Keratinocyte (primary cell): ENCODE measurements around the gene BOD1L1. TPM values are rescaled to one million over a fixed set of nuclear protein-coding genes. Genes with fewer than 3 reads are reported as not detected.

Experiments used
- DNase-seq: peaks from one replicate; pipeline ENCODE4 v3.0.0-alpha.2; 2011; ENCODE audit warnings: low read depth, missing footprints, low spot score
- FAIRE-seq: peaks from 2 replicates; lab custom pipeline; 2011; peaks lifted over from hg19 to GRCh38; lab: Jason Lieb, UNC
- H2AFZ ChIP-seq: 2 replicates; pipeline ENCODE4 v1.6.0; 2012; ENCODE audit warnings: low read length, control low read depth, inconsistent platforms; ENCODE audit not compliant: control insufficient read depth
- H3K27ac ChIP-seq: 2 replicates; pipeline ENCODE4 v1.5.1; 2011; ENCODE audit warnings: low read length; ENCODE audit not compliant: control insufficient read depth, insufficient read depth
- H3K27me3 ChIP-seq: 3 replicates; pipeline ENCODE4 v1.6.0; 2011; ENCODE audit warnings: low read length; ENCODE audit not compliant: control insufficient read depth, insufficient read depth; ENCODE audit errors: extremely low read depth
- H3K36me3 ChIP-seq, 2 experiments: 2 replicates in 1 of 2; 3 replicates in 1 of 2; pipeline ENCODE4 v1.5.1; 2011; ENCODE audit warnings: low read length in 2 of 2, mild to moderate bottlenecking in 1 of 2; ENCODE audit not compliant: control insufficient read depth in 2 of 2, insufficient read depth in 2 of 2; ENCODE audit errors: extremely low read depth in 1 of 2
- H3K4me1 ChIP-seq: 3 replicates; pipeline ENCODE4 v1.5.1; 2011; ENCODE audit warnings: low read length; ENCODE audit not compliant: control insufficient read depth, insufficient read depth; ENCODE audit errors: extremely low read depth
- H3K4me2 ChIP-seq: 3 replicates; pipeline ENCODE4 v1.6.0; 2011; ENCODE audit warnings: low read depth, low read length; ENCODE audit not compliant: control insufficient read depth, insufficient read depth; ENCODE audit errors: extremely low read depth
- H3K4me3 ChIP-seq, 3 experiments: fragments of 200-600 bp in 1 of 3; sonication (generic) in 1 of 3; 2 replicates in 2 of 3; 3 replicates in 1 of 3; pipeline ENCODE4 v1.5.1; 2011 to 2016; ENCODE audit warnings: low read length in 3 of 3, mild to moderate bottlenecking in 3 of 3, control low read depth in 2 of 3, inconsistent platforms in 1 of 3, low read depth in 1 of 3, mixed read lengths in 1 of 3, mixed run types in 1 of 3, moderate library complexity in 1 of 3; ENCODE audit not compliant: control insufficient read depth in 2 of 3, insufficient read depth in 2 of 3; ENCODE audit errors: extremely low read depth in 1 of 3
- H3K79me2 ChIP-seq: 2 replicates; pipeline ENCODE4 v1.6.0; 2012; ENCODE audit warnings: low read length; ENCODE audit not compliant: control insufficient read depth, insufficient read depth
- H3K9ac ChIP-seq: 3 replicates; pipeline ENCODE4 v1.6.0; 2011; ENCODE audit warnings: low read length; ENCODE audit not compliant: control insufficient read depth, insufficient read depth; ENCODE audit errors: extremely low read depth
- H3K9me1 ChIP-seq: 3 replicates; pipeline ENCODE4 v1.6.0; 2011; ENCODE audit warnings: low read length; ENCODE audit not compliant: control insufficient read depth, insufficient read depth; ENCODE audit errors: extremely low read depth
- H3K9me3 ChIP-seq: 2 replicates; pipeline ENCODE4 v1.5.1; 2012; ENCODE audit warnings: low read depth, low read length; ENCODE audit not compliant: control insufficient read depth
- H4K20me1 ChIP-seq: 3 replicates; pipeline ENCODE4 v1.6.0; 2011; ENCODE audit warnings: low read length; ENCODE audit not compliant: control insufficient read depth, insufficient read depth; ENCODE audit errors: extremely low read depth
- EZH2 ChIP-seq: IDR thresholded peaks from one replicate; pipeline ENCODE4 v1.6.1; 2012; ENCODE audit warnings: inconsistent platforms, mild to moderate bottlenecking, low read length, moderate library complexity
- dilution Hi-C: fragments of 300-500 bp; cut with MboI; formaldehyde crosslinking; loops from one replicate; pipeline ENCODE4 v1.7.0; 2020; ENCODE audit warnings: low sequenced_read_pairs; ENCODE audit not compliant: extremely low pct_ligation_motif_present
- polyA plus RNA-seq, 5 experiments: library from polyadenylated mRNA; depleted of rRNA in 3 of 5; stranded (reverse) in 3 of 5; stranded (forward) in 1 of 5; unstranded in 1 of 5; fragments of >200 nt; gene quantifications; 1 replicate in 1 of 5; 2 replicates in 3 of 5; 3 replicates in 1 of 5; pipeline versions ENCODE4 v1.2.1 to v1.2.3, GENCODE V29; 2011 to 2012; ENCODE audit warnings: missing spikeins in 2 of 5, low read depth in 1 of 5, low replicate concordance in 1 of 5
- TF ChIP-seq, protein P1 (sequence below), 3 experiments: IDR thresholded peaks in 1 of 3; conservative IDR thresholded peaks in 1 of 3; optimal IDR thresholded peaks in 1 of 3; 2 replicates in 2 of 3; 3 replicates in 1 of 3; pipeline versions ENCODE3 to v1.5.1; 2011; ENCODE audit warnings: low read length in 3 of 3, mild to moderate bottlenecking in 3 of 3, moderate library complexity in 2 of 3, control low read depth in 1 of 3, inconsistent platforms in 1 of 3; ENCODE audit not compliant: insufficient read depth in 2 of 3; ENCODE audit errors: extremely low read depth in 1 of 3

The BOD1L1 gene
- polyA plus RNA-seq, 1 donor (not counting 4 experiments of a cell fraction or from before 2014, with no cell fraction given), result 20.6 TPM

- Histone ChIP-seq H3K9me3 (no peaks in the 10 kb centered on the region), H3K9me1 (no peaks in the 10 kb centered on the region), H3K27ac (no peak overlapping the region), H3K4me1 (peaks cover 7% of the 10 kb centered on the region), H3K79me2 (no peaks in the 10 kb centered on the region), H3K27me3 (no peaks in the 10 kb centered on the region), H2AFZ (no peak overlapping the region), H3K4me2 (peak overlapping the region; percentile 91), H3K4me3 (peak overlapping the region in 1 of 3 experiments; percentile 78), H3K36me3 (no peaks in the 10 kb centered on the region), H3K9ac (no peak overlapping the region), H4K20me1 (no peaks in the 10 kb centered on the region)
- DNase-seq, result no peak
- TF ChIP-seq EZH2, result no peak
- TF ChIP-seq, protein P1, sequence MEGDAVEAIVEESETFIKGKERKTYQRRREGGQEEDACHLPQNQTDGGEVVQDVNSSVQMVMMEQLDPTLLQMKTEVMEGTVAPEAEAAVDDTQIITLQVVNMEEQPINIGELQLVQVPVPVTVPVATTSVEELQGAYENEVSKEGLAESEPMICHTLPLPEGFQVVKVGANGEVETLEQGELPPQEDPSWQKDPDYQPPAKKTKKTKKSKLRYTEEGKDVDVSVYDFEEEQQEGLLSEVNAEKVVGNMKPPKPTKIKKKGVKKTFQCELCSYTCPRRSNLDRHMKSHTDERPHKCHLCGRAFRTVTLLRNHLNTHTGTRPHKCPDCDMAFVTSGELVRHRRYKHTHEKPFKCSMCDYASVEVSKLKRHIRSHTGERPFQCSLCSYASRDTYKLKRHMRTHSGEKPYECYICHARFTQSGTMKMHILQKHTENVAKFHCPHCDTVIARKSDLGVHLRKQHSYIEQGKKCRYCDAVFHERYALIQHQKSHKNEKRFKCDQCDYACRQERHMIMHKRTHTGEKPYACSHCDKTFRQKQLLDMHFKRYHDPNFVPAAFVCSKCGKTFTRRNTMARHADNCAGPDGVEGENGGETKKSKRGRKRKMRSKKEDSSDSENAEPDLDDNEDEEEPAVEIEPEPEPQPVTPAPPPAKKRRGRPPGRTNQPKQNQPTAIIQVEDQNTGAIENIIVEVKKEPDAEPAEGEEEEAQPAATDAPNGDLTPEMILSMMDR (optimal IDR thresholded peaks at IDR 0.05 in 1 of 3, IDR thresholded peaks at IDR 0.05 in 1 of 3, conservative IDR thresholded peaks at IDR 0.05 in 1 of 3; ENCODE audit: extremely low read depth in 1 of 3, insufficient read depth in 2 of 3, low read length in 3 of 3), result no peak
- no peak for FAIRE-seq
- dilution Hi-C loops, result no loop called here
These were observed 26.2 kb upstream of the BOD1L1 start for GRCh38 chr4:13653766-13654161.

GRCh38 chr4:13647031-13647430, 19.5 kb upstream of the BOD1L1 start:
- H2AFZ ChIP-seq, result peak overlapping the region; percentile 14
- no peak for FAIRE-seq

More at GRCh38 chr4:13647031-13647430, 19.5 kb upstream of the BOD1L1 start:
- Histone ChIP-seq H3K9ac (no peak overlapping the region), H4K20me1 (no peaks in the 10 kb centered on the region), H3K4me3 (no peak overlapping the region), H3K4me2 (no peak overlapping the region), H3K27me3 (no peaks in the 10 kb centered on the region), H3K9me3 (no peaks in the 10 kb centered on the region), H3K79me2 (no peaks in the 10 kb centered on the region), H3K27ac (no peak overlapping the region), H3K36me3 (no peaks in the 10 kb centered on the region), H3K4me1 (no peaks in the 10 kb centered on the region), H3K9me1 (no peaks in the 10 kb centered on the region)
- TF ChIP-seq, protein P1 (optimal IDR thresholded peaks at IDR 0.05 in 1 of 3, IDR thresholded peaks at IDR 0.05 in 1 of 3, conservative IDR thresholded peaks at IDR 0.05 in 1 of 3; ENCODE audit: extremely low read depth in 1 of 3, insufficient read depth in 2 of 3, low read length in 3 of 3), result no peak
- TF ChIP-seq EZH2, result no peak
- dilution Hi-C loops, result no loop called here
- DNase-seq, result no peak
